Measurements from ENCODE around the gene TPCN1.

Gene TPCN1

DNA sequence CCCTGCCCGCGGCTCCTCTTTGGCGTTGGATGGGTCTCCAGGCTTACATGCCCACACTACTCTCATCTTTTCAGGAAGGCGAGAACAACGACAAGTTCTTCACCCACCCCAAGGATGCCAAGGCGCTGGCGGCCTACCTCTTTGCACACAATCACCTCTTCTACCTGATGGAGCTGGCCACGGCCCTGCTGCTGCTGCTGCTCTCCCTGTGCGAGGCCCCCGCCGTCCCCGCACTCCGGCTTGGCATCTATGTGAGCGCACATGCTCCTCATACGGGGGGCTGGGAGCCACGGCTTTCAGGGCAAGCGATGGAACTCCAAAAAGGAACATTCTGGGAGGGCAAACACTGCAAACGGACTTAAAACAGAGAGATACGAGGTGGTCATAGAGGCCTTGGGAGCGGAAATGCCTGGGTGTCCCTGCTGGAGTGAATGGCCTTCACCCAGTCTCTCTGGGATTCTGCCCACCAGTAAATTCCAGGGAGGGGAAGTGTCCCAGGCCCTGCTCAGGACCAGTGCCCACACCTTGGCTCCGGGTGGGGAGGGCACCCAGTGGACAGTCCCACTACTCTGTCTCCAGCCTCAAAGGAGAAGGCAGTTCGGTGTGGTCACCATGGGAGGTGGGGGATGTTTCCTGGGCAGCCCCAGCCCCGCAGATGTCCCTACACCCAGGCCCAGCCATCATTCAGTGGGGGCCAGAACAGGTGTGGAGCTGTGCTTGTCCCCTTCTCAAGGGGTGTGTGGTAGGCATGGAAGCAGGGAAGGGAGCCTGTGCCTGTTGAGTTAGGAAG lies 45.0 kb downstream of the TPCN1 start:
- no peak for DNase-seq

DNA sequence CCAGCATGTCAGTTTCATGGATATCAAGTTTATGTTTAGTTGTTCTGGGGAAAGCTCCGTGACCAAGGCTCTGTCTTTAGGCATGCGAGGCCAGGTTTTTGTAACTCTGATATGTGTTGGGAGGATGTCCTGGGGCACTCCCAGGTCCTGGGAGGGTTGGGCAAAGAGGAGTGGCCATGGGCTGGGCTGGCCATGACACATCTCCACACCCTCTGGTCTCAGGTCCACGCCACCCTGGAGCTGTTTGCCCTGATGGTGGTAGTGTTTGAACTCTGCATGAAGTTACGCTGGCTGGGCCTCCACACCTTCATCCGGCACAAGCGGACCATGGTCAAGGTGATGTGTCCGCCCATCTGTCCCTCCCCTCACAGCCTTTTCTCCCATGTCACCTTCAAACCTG lies 46.4 kb downstream of the TPCN1 start:
- no peak for DNase-seq

DNA sequence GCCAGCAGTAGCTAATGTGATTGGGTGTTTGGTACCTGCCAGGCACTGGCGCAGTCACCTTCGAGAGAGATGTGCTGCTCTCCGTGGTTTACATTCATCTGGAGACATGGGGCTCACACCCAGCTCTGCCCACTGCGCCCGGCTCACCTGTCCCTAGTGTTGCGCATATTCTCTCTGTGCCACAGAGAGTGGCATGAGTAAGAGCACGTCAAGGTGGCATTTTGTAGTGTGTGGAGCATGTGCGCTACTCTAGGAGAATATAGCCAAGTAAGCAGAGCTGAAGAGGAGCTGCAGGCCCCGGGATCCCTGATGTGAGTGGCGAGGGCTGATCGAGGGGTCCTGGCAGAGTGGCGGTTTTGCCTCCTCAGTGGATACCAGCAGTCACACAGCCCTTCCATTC lies 46.9 kb downstream of the TPCN1 start:
- DNase-seq = no peak

DNA sequence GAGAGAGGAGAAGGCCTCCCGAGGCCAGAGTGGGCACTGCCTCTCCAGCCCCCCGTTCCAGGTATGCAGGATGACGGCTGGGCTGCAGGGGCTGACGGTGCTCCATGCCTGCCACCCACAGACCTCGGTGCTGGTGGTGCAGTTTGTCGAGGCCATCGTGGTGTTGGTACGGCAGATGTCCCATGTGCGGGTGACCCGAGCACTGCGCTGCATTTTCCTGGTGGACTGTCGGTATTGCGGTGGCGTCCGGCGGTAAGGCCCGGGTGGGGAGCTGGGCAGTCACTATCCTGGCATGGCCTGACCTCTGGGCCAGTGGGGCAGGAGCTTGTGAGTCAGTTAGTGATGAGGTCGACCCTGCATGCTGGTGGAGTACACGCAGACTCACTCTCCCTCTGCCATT lies 47.4 kb downstream of the TPCN1 start:
- no peak for DNase-seq

DNA sequence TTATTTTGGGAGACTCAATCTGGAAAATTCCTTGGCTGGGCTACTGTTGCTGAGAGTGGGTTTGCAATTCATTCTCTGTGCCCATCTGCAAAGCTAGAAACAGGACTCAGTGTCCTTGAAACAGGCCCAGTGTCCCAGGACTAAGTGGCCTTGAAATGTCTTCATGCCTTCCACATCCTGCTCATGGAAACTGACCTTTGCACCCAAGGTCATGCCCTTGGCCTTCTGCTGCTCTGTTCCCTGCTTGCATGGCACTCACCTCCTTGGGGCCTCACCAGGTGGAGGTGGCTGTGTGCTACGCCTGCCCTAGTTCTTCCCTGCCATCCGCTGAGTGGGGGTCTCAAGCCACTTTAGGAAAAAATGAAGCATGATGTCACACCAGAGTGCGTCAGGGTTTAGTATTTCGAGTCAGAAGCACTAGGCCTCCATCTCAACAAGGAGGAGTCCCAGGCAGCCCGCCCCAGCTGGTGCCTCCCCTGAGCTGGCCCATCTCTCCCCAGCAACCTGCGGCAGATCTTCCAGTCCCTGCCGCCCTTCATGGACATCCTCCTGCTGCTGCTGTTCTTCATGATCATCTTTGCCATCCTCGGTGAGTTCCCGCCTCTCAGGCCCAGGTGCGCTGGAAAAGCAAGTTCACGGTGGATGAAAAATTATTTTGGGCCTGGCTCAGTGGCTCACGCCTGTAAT lies 48.1 kb downstream of the TPCN1 start:
- DNase-seq = no peak

DNA sequence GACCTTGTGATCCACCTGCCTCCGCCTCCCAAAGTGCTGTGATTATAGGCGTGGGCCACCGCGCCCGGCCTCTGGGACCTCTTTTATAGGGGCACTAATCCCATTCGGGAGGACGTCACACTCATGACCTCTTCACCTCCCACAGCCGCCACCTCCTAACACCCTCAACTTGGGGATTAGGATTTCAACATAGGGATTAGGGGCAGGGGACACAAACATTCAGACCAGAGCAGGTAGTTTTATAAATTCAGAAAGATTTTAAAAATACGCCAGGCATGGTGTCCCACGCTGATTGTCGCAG lies 49.4 kb downstream of the TPCN1 start:
- DNase-seq = no peak

DNA sequence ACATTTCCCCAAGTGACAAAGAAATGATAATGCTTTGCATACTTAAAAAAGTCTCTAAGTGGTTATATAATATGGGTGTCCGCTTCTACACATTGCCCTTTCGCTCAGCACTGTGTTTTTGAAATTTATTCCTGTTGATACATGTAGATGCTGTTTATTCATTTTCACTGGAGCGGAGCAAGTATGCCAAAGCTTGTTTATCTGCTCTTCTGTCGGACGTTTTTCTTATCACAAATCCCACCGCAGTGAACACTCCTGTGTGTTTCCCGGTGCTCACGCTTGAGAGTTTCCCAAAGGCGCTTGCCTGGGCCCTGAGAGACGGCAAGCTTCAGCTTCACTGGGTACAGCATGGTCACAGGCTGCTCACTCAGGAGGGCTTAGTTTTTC lies 50.2 kb downstream of the TPCN1 start:
- DNase-seq = no peak

DNA sequence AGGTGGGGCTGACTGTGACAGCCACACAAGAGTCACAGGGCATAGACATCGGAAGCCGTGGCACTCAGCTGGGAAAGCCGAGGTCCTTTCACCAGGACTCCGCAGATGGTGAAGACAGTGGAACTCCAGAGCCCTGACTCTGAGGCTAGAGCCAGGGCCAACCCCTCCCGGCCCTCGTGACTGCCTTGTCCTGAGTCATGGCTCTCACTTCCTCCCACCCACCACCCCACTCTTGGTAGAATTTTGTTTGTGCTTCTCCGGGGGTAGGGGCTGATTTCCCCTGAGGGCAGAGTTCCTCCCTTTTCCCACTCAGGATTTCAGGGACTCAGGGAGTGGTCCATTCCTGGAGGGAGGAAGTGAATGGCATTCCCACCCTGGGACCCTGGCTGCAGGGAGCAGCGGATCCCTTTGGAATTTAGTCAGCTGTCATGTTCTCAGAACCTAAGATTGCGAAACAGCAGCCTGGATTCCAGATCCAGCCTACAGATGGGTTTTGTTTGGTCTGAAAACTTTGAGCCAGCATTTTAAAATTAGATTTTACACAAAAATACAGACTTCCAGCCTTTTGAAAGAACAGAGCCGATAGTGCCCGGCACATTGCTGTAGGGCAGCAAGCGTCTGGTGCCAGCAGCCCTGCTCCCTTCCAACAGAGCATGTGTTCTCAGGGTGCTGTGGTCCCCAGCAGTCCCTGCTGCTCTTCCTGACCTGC lies 50.7 kb downstream of the TPCN1 start:
- no peak for DNase-seq

DNA sequence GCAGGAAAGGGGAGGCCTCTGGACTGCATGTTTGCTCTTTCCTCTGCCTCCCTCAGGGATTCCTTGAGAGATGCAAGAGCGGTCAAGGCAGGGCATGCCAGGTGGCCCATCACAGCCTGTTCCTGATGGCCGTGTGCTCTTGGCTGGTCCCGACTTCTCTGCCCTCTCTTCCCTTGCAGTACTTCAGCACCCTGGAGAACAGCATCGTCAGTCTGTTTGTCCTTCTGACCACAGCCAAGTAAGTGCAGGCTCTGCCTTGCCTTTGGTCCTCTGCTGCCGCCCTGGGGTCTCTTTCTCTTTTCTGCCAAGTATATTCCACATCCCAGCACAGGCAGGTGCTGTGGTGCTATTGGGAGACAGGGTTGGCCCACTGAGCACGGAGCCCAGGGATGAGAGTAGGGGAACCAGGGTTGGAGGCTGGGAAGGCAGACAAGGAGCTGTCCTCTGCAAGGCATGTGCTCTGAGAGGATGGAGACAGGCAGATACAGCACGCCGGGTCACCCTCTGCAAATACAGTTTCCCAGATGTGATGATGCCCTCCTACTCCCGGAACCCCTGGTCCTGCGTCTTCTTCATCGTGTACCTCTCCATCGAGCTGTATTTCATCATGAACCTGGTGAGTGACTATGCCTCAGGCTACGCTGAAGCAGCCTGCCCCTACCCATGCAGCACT lies 51.9 kb downstream of the TPCN1 start:
- no peak for DNase-seq

DNA sequence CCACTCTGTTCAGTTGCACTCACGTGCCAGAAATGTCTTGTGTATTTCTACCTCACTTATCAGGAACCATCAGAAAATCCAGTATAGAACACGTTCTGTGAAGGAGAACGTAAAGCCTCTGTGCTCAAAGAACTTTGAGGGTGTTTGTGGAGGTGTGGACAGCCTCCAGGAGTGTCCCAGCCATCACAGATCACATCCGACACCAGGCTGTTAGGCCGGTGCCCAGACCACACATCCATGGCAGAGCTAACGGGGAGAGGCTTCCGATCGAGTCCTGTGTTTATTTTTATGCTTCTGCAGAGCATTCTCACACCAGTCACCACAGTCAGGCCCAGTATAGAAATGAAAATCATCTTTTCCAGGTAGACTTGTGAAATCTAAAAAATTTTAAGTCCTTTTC lies 53.6 kb downstream of the TPCN1 start:
- DNase-seq = no peak

DNA sequence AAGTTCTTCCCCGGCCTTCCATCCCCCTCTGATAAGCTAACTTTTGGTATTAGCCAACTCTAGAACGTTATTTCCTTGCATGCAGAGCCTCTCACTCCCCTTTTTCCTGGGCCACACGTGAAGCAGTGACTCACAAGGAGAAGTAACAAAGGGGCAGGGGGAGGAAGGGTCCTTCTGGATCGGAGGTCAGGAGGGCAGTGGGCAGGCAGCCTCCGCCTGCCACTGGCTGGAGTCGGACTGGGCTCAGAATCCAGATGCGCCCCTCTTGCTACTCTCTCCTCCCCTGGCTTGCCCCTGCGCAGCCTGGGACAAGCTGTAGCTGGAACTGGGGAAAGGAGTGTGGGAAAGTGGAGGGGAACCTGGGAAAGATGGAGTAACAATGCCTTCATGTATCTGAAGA lies 55.0 kb downstream of the TPCN1 start:
- DNase-seq = no peak

DNA sequence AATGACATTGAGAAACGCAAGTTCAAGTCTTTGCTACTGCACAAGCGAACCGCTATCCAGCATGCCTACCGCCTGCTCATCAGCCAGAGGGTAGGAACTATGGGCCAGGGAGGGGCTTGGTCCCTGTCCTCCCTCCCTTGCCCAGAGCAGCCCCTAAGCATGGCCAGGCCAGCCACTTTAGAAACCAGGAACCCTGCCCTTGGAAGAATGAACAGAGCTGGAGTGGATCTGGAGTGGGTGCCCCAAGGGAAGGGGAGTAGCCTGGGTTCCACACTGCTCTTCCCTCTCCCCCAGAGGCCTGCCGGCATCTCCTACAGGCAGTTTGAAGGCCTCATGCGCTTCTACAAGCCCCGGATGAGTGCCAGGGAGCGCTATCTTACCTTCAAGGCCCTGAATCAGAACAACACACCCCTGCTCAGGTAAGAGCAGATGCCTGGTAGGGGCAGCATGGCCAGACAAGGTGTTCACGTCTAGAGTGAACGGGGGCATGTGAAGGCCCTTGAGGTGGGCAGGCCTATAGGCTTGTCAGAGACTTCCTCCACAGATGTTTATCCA lies 55.8 kb downstream of the TPCN1 start:
- DNase-seq = no peak

DNA sequence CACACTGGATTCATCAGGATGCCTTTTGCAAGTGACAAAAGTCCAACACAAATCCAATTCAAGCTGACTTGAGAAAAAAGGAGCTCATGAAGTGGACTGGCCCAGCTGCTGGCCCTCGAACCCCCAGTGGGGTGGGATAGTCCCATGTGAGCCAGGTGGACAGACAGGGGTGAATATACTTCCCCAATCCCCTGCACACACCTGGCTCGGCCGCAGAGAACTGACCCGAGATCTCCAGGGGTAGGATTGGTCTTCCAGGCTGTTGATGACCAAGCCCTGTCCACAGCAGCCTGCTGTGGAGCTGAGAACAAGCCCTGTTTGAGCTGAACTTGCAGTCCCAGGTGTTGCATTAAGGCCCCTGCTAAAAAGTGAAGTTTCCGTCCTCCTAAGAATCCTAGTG lies 56.2 kb downstream of the TPCN1 start:
- no peak for DNase-seq

DNA sequence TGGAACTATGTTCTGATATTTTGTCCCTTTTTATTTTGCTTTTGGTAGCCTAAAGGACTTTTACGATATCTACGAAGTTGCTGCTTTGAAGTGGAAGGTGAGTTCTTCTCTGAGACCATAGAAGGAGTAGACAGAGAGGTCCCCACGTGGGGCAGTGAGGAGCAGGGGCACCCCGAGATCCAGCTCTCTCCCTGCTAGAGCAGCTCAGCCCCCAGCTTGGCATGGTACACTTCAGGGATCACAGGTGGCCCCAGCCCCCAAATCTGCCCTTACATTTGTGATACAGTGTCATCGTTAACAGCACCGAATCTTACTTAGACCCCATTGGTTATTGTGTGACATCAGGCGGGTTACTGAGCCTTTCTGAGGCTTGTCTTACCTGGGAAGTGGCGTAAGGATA lies 56.9 kb downstream of the TPCN1 start:
- DNase-seq = no peak

DNA sequence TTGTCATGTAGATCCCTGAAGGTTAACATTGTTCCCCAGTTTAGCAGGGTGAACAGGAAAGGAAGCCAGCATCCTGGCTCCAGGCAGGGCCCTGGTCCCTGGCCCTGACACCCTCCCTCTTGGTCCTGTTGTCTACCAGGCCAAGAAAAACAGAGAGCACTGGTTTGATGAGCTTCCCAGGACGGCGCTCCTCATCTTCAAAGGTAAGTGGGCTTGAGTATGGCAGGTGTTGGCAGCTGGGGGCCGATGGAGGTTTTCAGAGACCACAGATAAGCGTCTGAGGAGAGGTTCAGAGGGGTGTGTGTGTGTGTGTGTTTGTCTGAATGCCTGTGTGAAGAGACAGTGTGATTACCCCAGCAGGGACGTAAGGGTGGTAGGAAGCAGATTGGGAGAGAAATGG lies 57.4 kb downstream of the TPCN1 start:
- no peak for DNase-seq

DNA sequence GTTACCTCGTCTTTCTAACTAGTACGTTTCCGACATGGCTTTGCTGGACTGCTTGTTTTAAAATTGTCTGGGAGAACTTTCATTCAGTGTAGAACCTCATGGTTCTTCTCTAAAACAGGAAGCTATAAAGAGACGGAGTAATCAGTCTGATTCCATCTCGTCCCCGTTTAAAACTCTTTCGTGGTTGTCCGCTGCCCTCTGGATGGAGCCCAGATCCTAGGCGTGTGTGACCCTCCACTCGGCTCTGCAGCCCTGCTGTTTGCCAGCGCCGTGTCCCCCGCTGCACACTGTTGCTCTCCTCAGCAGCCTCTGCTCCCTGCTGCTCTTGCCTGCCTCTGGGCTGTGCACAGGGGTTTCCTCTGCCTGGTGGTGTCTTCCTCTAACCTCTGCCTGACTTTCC lies 63.5 kb downstream of the TPCN1 start:
- DNase-seq = no peak

DNA sequence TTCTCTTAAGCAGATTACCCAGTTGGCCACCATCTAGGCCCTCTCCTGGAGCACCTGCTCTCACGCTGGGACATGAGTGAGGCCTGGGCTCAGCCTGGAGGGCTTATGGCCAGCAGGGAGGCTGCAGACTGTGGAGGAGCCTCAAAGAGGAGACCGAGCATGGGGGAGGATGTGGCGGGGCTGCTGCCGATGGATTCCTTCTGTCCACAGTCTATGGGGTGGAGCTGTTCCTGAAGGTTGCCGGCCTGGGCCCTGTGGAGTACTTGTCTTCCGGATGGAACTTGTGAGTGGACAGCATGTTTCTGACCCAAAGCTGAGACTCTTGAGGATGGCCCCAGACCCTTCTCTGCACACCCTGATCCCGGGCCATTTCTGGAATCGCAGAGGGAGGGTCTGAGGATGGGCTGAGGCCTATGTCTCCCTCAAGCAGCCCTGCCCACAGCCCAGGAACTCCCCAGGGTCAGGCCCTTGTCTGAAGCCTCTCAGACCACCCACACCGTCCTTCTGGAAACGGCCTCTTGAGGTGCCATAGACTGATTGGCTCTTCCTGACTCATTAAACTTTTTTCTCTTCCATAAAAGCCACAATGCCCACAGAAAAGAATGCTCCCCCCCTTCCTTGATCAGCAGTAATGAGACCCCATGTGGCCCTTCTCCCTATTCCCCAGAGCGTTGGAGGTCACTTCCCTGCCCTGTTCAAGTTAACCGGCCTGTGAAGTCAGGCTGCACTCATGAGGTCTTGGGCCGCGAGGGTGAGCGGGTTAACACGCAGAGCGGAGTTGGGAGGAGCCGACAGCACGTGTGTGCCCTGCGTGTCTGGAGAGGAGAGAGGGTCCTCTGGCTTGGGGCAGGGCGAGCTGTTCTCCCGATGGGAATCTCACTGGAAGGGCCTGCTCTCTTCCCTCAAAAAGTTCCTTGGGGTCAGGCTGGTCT lies 64.7 kb downstream of the TPCN1 start:
- no peak for DNase-seq

DNA sequence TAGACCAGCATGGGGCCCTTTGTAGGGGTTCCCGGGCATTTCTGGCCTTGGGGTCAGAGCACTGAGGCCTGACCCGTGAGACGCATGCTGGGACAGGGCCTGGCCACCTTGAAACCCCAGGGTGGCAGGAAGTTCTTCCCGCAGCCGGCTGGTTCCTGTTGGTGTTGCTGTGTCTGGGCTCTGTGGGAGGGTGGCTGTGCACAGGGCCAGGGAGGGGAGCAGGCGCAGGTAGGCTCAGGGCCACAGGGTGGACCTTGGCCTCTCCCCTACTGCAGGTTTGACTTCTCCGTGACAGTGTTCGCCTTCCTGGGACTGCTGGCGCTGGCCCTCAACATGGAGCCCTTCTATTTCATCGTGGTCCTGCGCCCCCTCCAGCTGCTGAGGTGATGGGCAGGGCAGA lies 65.4 kb downstream of the TPCN1 start:
- DNase-seq = no peak

DNA sequence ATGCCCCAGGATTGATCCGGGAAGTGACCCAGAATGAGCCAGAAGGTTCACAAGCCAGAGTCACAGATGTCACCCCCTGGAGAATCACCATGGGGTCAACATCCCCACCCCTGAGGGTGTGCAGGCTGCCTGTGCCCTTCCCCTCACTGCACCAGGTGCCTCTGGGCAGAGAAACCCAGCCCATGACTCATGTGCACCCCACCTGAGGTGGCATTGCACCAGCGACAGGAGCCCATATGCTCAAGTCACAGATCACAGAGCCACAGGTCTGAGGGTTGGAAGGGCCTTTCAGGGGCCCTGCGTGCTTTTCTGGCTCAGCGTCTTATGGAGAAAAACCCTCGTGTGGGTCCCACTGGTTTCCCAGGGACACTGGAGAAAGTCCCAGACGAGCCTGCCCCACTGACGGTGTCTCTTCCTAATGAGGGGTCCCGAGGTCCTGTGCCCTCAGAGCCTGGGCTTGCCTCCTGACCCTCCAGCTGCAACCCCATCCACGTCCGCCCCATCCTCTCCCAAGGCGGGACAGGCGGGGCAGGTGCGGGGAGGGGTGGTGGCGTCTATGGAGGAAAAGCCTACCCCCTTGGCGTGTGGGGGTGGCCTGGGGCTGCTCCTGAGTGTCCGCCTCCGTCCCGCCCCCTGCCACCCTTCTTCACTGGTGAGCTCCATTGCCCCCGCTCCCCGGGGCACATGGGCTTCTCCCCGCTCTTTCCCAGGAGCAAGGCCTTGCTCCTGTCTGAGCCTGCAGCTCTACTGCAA lies 66.1 kb downstream of the TPCN1 start:
- DNase-seq = no peak

DNA sequence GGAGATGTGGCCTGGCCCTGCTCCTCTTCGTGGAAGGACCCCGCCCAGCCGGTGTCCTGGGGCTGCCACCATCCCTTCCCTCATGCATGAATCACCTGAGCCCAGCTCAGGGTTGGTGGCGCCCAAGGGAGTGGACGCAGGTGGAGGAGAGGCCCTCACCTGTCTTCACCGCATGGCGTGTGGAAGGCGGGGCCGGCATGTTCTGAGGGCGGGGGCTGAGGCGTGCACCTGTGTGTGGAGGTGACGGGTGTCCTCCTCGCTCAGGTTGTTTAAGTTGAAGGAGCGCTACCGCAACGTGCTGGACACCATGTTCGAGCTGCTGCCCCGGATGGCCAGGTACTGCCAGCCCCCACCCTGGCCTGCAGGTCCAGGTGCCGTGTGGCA lies 66.6 kb downstream of the TPCN1 start:
- no peak for DNase-seq

DNA sequence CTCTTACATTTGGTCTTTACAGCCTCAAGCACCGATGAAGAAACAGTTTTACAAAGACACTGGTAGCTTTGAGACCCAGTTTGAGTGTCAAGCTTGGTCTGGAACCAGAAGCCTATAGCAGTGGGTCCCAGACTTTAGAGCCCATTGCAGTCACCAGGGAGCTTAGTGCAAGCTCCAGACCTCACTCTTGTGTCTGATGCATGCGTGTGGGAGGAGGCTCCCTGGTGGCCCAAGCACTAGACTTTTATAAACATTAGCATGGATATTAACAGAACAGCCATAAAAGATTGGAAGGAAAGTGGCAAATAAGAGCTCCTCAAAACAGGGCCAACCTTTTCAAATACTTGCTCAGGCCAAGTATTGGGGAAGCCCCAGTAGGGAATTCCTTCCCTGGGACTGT lies 68.1 kb downstream of the TPCN1 start:
- no peak for DNase-seq

DNA sequence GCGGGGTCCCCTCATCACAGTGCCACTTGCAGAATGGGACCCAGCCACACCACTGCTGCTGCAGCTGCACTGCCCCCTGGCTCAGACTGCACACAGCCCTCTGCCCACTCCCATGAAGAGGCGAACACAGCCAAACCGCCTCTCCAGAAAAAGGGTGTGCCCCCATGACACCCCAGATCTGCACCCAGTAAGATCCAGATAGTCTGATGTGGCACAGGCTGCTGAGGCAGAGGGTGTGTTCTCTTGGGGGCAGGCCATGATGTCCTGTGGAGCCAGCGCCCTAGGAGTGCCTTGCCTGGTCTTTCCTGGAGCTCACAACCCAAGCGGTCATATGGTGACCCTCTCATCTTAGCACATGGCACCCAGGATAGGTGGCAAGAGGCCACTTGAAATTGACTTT lies 69.2 kb downstream of the TPCN1 start:
- DNase-seq = no peak
